DND-41 (cell line): ENCODE results near the gene ENAH.

Experiments used
- CTCF ChIP-seq: IDR thresholded peaks from 2 replicates; pipeline ENCODE4 v1.5.1; 2012; ENCODE audit warnings: borderline replicate concordance, low read length, moderate library complexity, mild to moderate bottlenecking; ENCODE audit not compliant: poor library complexity, severe bottlenecking; ENCODE audit errors: extremely low read depth
- EZH2 ChIP-seq: IDR thresholded peaks from 3 replicates; pipeline ENCODE4 v1.6.1; 2012; ENCODE audit warnings: borderline replicate concordance, low read depth, mild to moderate bottlenecking, moderate library complexity, low read length, inconsistent platforms; ENCODE audit not compliant: severe bottlenecking

- TF ChIP-seq CTCF (no peak), EZH2 (no peak)
These were observed 79.7 kb downstream of the ENAH start for GRCh38 chr1:225573216-225573615.
